Measurements from ENCODE around the gene XKR7. TPM values are rescaled to one million over a fixed set of nuclear protein-coding genes. Genes with fewer than 3 reads are reported as not detected.
A peak's percentile ranks its signal among the peaks of the same experiment; 100 is the strongest.

Gene XKR7
- polyA plus RNA-seq, 1 donor from 2014 or later, result 9.6 TPM

DNA sequence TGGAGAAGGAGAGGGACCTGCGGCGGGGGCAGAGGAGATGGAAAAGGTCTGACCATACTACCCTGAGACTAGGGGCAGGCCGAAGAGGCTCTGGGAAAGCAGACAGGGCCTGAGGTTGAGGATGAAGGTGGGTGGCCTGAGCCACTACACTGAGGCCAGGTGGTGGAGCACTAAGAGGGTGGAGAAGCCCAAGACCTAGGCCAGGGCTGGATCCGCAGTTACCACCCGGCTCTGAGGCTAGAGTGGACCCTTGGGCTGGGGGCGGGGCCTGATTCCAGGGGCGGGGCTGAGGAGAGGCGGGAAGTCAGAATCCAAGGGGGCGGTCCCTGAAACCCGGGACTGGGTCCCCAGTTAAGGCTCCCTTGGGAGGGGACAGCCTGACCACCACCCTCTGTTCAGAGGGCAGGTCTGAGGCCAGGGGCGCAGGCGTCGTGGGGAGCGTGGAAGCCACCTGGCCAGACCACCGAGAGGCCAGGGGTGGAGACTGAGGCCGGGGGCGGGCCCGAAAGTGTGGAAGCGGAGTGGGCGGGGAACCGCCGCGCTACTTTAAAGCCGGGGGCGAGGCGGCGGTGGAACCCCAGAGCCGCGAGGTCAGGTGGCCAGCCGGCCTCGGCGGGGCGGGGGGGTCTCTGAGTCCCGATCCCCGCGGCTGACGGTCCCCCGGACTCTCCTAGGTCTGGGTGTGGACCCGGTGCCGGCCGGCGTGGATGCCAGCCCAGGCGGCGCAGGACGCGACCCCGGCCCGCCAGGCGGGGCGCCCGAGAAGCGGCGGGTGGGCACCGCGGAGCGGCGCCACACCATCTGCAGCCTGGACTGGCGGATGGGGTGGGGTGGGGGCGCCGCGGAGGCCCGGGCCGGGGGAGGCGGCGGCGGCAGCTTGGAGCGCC, 50.6 kb downstream of the XKR7 start:
- Histone ChIP-seq H3K9ac (ENCODE audit: low read length) (peak overlapping the region; percentile 42), H4K20me1 (ENCODE audit: insufficient read depth) (no peaks in the 10 kb centered on the region), H3K9me3 (ENCODE audit: low read length) (no peaks in the 10 kb centered on the region), H3K4me3 (ENCODE audit: low read length) (peak overlapping the region; percentile 69), H3K36me3 (ENCODE audit: insufficient read depth, low read length) (no peaks in the 10 kb centered on the region), H3K79me2 (replicated peaks; ENCODE audit: insufficient read depth, low read length) (no peaks in the 10 kb centered on the region), H3K27me3 (ENCODE audit: insufficient read depth, low read depth, low read length) (peaks cover 38% of the 10 kb centered on the region), H2AFZ (ENCODE audit: low read depth, low read length) (peak overlapping the region; percentile 16), H3K4me2 (ENCODE audit: low read length) (peak overlapping the region; percentile 56), H3F3A (ENCODE audit: insufficient read depth, low read length, poor library complexity, severe bottlenecking) (no peaks in the 10 kb centered on the region), H3K27ac (ENCODE audit: low read length) (no peak overlapping the region), H3K9me2 (ENCODE audit: insufficient read depth, low read length) (no peaks in the 10 kb centered on the region)
- TF ChIP-seq POLR2AphosphoS5 (IDR thresholded peaks at IDR 0.05), result no peak
- TF ChIP-seq, protein P1, sequence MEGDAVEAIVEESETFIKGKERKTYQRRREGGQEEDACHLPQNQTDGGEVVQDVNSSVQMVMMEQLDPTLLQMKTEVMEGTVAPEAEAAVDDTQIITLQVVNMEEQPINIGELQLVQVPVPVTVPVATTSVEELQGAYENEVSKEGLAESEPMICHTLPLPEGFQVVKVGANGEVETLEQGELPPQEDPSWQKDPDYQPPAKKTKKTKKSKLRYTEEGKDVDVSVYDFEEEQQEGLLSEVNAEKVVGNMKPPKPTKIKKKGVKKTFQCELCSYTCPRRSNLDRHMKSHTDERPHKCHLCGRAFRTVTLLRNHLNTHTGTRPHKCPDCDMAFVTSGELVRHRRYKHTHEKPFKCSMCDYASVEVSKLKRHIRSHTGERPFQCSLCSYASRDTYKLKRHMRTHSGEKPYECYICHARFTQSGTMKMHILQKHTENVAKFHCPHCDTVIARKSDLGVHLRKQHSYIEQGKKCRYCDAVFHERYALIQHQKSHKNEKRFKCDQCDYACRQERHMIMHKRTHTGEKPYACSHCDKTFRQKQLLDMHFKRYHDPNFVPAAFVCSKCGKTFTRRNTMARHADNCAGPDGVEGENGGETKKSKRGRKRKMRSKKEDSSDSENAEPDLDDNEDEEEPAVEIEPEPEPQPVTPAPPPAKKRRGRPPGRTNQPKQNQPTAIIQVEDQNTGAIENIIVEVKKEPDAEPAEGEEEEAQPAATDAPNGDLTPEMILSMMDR (IDR thresholded peaks at IDR 0.05; ENCODE audit: poor library complexity, severe bottlenecking), result peak; percentile 63

DNA sequence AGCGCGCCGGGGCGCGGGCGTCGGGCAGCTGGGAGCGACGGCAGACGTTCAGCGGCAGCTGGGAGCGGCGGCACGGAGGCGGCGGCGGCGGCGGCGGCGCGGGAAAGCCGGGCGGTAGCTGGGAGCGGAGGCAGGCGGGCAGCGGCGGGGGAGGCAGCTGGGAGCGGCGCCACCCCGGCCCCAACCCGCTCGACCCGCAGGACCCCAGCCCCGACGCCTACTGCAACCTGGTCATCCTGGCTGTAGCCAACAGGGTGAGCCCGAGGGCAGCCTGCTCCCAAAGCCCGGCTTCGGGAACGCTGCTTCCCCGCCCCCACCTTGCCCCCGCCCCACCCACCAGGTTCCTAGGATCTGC, 51.2 kb downstream of the XKR7 start:
- no peaks in the 10 kb centered on the region for H3K9me2 ChIP-seq (ENCODE audit: insufficient read depth, low read length)
- peaks cover 38% of the 10 kb centered on the region for H3K27me3 ChIP-seq (ENCODE audit: insufficient read depth, low read depth, low read length)
- no peak for TF ChIP-seq RAD21 (conservative IDR thresholded peaks at IDR 0.05)
- H3K4me3 ChIP-seq (ENCODE audit: low read length), result peak overlapping the region; percentile 61
- H3K79me2 ChIP-seq (replicated peaks; ENCODE audit: insufficient read depth, low read length), result no peaks in the 10 kb centered on the region
- no peak overlapping the region for H2AFZ ChIP-seq (ENCODE audit: low read depth, low read length)
- no peak overlapping the region for H3K4me2 ChIP-seq (ENCODE audit: low read length)
- H3K27ac ChIP-seq (ENCODE audit: low read length), result no peak overlapping the region
- H3K9me3 ChIP-seq (ENCODE audit: low read length), result no peaks in the 10 kb centered on the region
- no peaks in the 10 kb centered on the region for H3K36me3 ChIP-seq (ENCODE audit: insufficient read depth, low read length)
- H3K9ac ChIP-seq (ENCODE audit: low read length), result peak overlapping the region; percentile 42
- no peaks in the 10 kb centered on the region for H3F3A ChIP-seq (ENCODE audit: insufficient read depth, low read length, poor library complexity, severe bottlenecking)
- H4K20me1 ChIP-seq (ENCODE audit: insufficient read depth), result no peaks in the 10 kb centered on the region

DNA sequence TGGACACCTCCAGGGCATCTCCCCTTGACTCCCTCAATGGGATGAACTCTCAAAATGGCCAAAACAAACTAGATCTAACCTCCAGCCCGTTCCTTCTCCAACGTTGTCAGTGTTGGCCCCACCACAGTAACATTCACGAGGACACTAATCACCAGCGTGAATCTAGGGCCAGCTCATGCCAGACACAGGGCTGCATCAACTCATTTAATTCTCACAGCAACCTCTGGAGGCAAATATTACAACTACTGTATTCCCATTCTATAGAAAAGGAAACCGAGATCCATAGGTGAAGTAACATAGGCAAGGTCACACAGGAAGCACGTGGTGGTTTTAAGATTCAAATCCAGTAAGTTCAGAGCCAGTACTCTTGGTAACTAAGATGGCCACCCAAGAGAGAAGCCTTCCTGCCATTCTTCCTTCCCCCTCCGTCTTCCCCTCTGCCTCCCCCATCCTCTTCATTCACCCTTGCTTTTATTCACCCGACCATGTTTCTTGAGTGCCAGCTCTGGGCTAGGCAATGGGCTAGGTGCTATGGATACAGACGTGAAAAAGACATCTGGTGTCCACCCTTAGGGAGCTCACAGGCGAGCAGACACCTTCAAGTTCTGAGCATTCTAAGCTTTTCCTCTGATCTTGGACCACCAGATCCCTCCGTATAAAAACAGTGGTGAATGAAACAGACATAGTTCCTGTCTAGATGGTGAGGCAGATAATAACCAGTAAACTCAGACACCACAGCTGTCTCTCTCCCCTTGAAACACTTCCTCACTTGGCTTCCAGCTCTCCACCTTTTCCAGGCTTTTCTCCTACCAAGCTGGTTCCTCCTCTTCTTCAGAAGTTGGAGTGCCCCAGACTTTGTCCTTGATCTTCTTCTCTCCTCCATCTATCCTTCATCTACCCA, 51.9 kb downstream of the XKR7 start:
- H3K9me2 ChIP-seq (ENCODE audit: insufficient read depth, low read length), result no peaks in the 10 kb centered on the region
- no peaks in the 10 kb centered on the region for H3F3A ChIP-seq (ENCODE audit: insufficient read depth, low read length, poor library complexity, severe bottlenecking)
- no peak overlapping the region for H3K4me2 ChIP-seq (ENCODE audit: low read length)
- H2AFZ ChIP-seq (ENCODE audit: low read depth, low read length), result no peak overlapping the region
- no peaks in the 10 kb centered on the region for H4K20me1 ChIP-seq (ENCODE audit: insufficient read depth)
- H3K79me2 ChIP-seq (replicated peaks; ENCODE audit: insufficient read depth, low read length), result no peaks in the 10 kb centered on the region
- H3K9ac ChIP-seq (ENCODE audit: low read length), result peak overlapping the region; percentile 42
- H3K9me3 ChIP-seq (ENCODE audit: low read length), result no peaks in the 10 kb centered on the region
- H3K27me3 ChIP-seq (ENCODE audit: insufficient read depth, low read depth, low read length), result peaks cover 38% of the 10 kb centered on the region
- peak overlapping the region; percentile 61 for H3K4me3 ChIP-seq (ENCODE audit: low read length)
- TF ChIP-seq EP300 (conservative IDR thresholded peaks at IDR 0.05; ENCODE audit: poor library complexity, severe bottlenecking) (no peak), RAD21 (conservative IDR thresholded peaks at IDR 0.05) (no peak), POLR2AphosphoS5 (IDR thresholded peaks at IDR 0.05) (no peak), MXI1 (conservative IDR thresholded peaks at IDR 0.05; ENCODE audit: poor library complexity, severe bottlenecking) (no peak), TAF1 (IDR thresholded peaks at IDR 0.05; ENCODE audit: low read depth) (no peak), EZH2 (IDR thresholded peaks at IDR 0.05; ENCODE audit: borderline replicate concordance, insufficient read depth, low read length, poor library complexity, severe bottlenecking) (no peak), SMC3 (conservative IDR thresholded peaks at IDR 0.05; ENCODE audit: poor library complexity) (no peak)
- TF ChIP-seq, protein P2, sequence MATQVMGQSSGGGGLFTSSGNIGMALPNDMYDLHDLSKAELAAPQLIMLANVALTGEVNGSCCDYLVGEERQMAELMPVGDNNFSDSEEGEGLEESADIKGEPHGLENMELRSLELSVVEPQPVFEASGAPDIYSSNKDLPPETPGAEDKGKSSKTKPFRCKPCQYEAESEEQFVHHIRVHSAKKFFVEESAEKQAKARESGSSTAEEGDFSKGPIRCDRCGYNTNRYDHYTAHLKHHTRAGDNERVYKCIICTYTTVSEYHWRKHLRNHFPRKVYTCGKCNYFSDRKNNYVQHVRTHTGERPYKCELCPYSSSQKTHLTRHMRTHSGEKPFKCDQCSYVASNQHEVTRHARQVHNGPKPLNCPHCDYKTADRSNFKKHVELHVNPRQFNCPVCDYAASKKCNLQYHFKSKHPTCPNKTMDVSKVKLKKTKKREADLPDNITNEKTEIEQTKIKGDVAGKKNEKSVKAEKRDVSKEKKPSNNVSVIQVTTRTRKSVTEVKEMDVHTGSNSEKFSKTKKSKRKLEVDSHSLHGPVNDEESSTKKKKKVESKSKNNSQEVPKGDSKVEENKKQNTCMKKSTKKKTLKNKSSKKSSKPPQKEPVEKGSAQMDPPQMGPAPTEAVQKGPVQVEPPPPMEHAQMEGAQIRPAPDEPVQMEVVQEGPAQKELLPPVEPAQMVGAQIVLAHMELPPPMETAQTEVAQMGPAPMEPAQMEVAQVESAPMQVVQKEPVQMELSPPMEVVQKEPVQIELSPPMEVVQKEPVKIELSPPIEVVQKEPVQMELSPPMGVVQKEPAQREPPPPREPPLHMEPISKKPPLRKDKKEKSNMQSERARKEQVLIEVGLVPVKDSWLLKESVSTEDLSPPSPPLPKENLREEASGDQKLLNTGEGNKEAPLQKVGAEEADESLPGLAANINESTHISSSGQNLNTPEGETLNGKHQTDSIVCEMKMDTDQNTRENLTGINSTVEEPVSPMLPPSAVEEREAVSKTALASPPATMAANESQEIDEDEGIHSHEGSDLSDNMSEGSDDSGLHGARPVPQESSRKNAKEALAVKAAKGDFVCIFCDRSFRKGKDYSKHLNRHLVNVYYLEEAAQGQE (IDR thresholded peaks at IDR 0.05; ENCODE audit: borderline replicate concordance), result no peak
- TF ChIP-seq, protein P1 (IDR thresholded peaks at IDR 0.05; ENCODE audit: poor library complexity, severe bottlenecking), result no peak
- no peaks in the 10 kb centered on the region for H3K36me3 ChIP-seq (ENCODE audit: insufficient read depth, low read length)
- H3K27ac ChIP-seq (ENCODE audit: low read length), result no peak overlapping the region
